ENCODE measurements around the gene MECR.

The MECR gene

DNA sequence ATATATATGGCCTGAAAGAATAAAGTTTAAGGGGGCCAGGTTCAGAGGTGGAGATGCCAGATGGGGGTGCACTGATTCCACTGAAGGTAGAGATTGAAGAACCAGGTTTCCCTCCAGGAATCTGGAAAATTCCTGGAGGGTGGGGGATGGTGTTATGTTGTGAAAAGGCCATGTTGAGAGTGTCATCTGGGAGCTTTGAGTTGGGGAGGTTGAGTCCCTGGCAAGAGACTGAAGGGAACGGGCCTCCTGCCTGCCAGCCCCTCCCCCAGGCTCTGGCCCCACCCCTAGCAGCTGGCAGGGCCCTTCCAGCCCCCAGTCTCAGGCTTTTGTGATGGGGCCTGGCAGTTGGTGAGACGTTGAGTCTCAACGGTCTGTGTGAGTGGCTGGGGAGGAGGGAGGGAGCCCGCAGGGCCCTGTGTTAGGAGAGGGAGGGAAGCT is 9.7 kb upstream of the MECR start:
- POLR2A ChIA-PET, result no interaction called here
- TF ChIP-seq, protein P1, sequence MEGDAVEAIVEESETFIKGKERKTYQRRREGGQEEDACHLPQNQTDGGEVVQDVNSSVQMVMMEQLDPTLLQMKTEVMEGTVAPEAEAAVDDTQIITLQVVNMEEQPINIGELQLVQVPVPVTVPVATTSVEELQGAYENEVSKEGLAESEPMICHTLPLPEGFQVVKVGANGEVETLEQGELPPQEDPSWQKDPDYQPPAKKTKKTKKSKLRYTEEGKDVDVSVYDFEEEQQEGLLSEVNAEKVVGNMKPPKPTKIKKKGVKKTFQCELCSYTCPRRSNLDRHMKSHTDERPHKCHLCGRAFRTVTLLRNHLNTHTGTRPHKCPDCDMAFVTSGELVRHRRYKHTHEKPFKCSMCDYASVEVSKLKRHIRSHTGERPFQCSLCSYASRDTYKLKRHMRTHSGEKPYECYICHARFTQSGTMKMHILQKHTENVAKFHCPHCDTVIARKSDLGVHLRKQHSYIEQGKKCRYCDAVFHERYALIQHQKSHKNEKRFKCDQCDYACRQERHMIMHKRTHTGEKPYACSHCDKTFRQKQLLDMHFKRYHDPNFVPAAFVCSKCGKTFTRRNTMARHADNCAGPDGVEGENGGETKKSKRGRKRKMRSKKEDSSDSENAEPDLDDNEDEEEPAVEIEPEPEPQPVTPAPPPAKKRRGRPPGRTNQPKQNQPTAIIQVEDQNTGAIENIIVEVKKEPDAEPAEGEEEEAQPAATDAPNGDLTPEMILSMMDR (IDR thresholded peaks at IDR 0.05; ENCODE audit: insufficient read depth, low read length, missing control alignments), result peak; percentile 1
- CTCF ChIA-PET, result interaction anchor here (0.8 to 3.6 kb wide), 9 partner anchors 10 to 1474 kb away, joined by 3 to 16 read pairs (median 5); no protein-coding TSS in a partner anchor
- H3K4me3 ChIP-seq (ENCODE audit: low read depth, low read length), result no peak overlapping the region
- DNase-seq (ENCODE audit: low read depth, low spot score), result no peak

DNA sequence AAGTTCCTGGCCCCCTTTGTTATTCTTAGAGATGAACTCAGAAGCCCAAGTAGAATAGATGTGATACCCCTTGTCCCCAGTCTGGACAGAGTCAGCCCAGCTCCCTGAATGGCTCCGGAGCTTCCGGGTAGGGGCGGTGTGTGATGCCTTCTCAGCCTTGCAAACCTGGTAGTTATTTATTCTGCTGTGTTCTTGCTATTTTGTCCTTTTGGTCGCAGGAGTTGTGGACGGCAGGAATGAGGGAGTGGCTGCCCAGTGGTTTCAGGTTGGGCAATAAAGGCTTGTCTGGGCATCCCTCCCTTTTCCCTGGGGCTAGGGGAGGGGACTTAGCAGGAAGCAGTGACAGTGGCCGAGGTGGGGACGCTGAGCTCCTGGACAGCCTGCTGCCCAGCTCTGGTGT is 8.4 kb upstream of the MECR start:
- H3K4me3 ChIP-seq (ENCODE audit: low read depth, low read length), result no peak overlapping the region
- ChIA-PET POLR2A (no interaction called here), CTCF (interaction anchor here (0.7 to 3.6 kb wide), 7 partner anchors 10 to 1472 kb away, joined by 3 to 16 read pairs (median 7); no protein-coding TSS in a partner anchor)
- no peak for DNase-seq (ENCODE audit: low read depth, low spot score)
- TF ChIP-seq, protein P1 (IDR thresholded peaks at IDR 0.05; ENCODE audit: insufficient read depth, low read length, missing control alignments), result no peak

GRCh38 chr1:29238620-29239002 is 7.9 kb upstream of the MECR start:
- CTCF ChIA-PET, result interaction anchor here (0.7 to 3.6 kb wide), 3 partner anchors 10 to 1470 kb away, joined by 3 to 16 read pairs (median 7); no protein-coding TSS in a partner anchor
- TF ChIP-seq, protein P1 (IDR thresholded peaks at IDR 0.05; ENCODE audit: insufficient read depth, low read length, missing control alignments), result no peak
- peak overlapping the region; percentile 57 for H3K4me3 ChIP-seq (ENCODE audit: low read depth, low read length)
- no peak for DNase-seq (ENCODE audit: low read depth, low spot score)
- POLR2A ChIA-PET, result no interaction called here

DNA sequence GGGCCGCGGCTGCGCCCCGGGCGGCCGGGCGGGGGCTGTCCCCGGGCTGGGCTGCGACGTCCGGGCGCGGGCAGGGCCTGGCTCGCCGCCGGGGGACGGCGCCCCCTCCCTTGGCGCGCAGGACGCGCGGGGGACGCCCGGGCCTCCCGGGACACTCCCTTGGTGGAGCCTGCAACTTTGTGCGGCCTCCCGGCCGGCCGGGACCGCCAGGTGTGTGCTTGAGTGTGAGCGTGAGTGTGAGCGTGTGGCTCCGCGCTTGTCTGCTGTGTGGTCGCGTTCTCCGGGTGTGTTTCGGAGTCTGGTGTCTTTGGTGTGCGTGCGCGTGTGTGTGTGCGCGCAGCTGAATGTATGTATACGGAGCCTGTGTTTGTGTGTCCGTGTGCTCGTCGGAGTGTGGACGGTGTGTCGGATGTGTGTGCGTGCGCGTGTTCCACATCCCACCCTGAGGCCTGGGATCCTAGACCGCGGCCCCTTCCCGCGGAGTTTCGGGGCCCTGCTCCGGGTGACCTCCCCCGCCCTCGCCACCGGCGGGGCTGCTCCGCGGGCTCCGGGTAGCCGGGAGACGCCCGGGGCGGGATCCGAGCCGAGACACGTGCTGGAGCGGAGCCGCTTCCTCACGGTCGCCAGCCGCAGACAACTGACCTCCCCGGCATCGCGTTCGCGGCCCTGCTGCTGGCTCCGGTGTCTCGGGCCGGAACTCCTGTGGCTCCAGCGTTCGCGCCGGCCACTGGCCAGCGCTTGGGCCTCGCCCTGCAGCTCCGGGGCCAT is 7.3 kb upstream of the MECR start:
- H3K4me3 ChIP-seq (ENCODE audit: low read depth, low read length), result peak overlapping the region; percentile 57
- no peak for DNase-seq (ENCODE audit: low read depth, low spot score)
- ChIA-PET POLR2A (no interaction called here), CTCF (interaction anchor here (2.5 to 3.6 kb wide), 2 partner anchors 32 to 1470 kb away, joined by 7 to 16 read pairs; no protein-coding TSS in a partner anchor)
- TF ChIP-seq, protein P1 (IDR thresholded peaks at IDR 0.05; ENCODE audit: insufficient read depth, low read length, missing control alignments), result no peak

DNA sequence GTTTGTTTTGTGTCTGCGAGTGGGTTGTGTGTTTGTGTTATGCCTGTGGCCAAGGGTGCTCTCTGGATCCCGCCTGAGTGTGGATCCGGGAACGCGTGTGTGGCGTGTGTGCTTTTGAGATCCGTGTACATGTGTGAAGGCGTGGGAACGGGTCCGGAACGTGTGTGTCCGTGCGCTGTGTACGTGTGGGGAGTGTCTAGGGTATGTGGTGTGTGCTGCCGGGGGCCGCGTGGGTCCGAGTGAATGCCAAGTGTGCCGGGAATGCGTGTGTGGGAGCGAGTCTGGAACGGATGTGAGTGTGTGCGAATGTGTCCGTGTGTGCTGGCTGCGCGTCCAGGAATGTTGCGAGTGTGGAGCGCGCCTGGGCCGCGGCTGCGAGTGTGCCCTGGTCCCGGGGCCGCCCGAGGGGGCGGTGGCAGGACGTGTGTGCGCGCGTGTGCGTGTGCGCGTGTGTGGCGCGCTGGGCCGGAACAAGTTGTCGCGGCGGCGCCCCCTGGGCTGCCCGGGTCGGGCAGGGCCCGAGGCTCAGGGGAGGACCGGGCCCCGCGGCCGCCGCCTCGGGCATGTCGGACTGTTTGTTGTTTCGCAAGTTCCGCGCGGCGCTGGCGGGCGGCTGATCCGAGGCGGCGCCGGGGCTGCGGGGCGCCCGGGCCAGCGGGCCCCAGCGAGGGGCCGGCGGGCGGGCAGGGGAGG is 6.5 kb upstream of the MECR start:
- TF ChIP-seq, protein P1 (IDR thresholded peaks at IDR 0.05; ENCODE audit: insufficient read depth, low read length, missing control alignments), result no peak
- CTCF ChIA-PET, result interaction anchor here (0.7 to 3.6 kb wide), 18 partner anchors 8 to 1475 kb away, joined by 3 to 16 read pairs (median 4); no protein-coding TSS in a partner anchor
- POLR2A ChIA-PET, result no interaction called here
- no peak for DNase-seq (ENCODE audit: low read depth, low spot score)
- peak overlapping the region; percentile 68 for H3K4me3 ChIP-seq (ENCODE audit: low read depth, low read length)

- peak overlapping the region; percentile 68 for H3K4me3 ChIP-seq (ENCODE audit: low read depth, low read length)
- TF ChIP-seq, protein P1 (IDR thresholded peaks at IDR 0.05; ENCODE audit: insufficient read depth, low read length, missing control alignments), result no peak
- DNase-seq (ENCODE audit: low read depth, low spot score), result no peak
- POLR2A ChIA-PET, result no interaction called here
- CTCF ChIA-PET, result interaction anchor here (0.7 to 3.1 kb wide), 18 partner anchors 9 to 1475 kb away, joined by 3 to 15 read pairs (median 4); no protein-coding TSS in a partner anchor
Measured at GRCh38 chr1:29236712-29237128, 6.0 kb upstream of the MECR start.

Measured in AG04449 (cell line).